CD4-positive, alpha-beta memory T cell (primary cell): ENCODE results near the gene UBE2V1. TPM values are rescaled to one million over a fixed set of nuclear protein-coding genes. Genes with fewer than 3 reads are reported as not detected.

Experiments
- CTCF ChIA-PET: fragments of 350-600 bp; sonication (Branson Sonifier 250); formaldehyde crosslinking; loops from one replicate; lab custom pipeline; 2021; ENCODE audit warnings: inconsistent platforms; ENCODE audit not compliant: partially characterized antibody; lab: Charles Lee
- POLR2A ChIA-PET: fragments of 350-600 bp; sonication (Branson Sonifier 250); formaldehyde crosslinking; loops from one replicate; lab custom pipeline; 2021; ENCODE audit not compliant: partially characterized antibody; lab: Charles Lee
- DNase-seq, 5 donors: peaks; one replicate each; pipeline versions ENCODE4 v3.0.0 to v3.0.0-alpha.2; 2020 to 2022; ENCODE audit warnings: mixed read lengths in 1 of 5
- H3K27ac ChIP-seq: one replicate; pipeline ENCODE4 v1.7.0; 2013; ENCODE audit warnings: low read depth, low read length
- H3K27me3 ChIP-seq: 2 replicates; pipeline ENCODE4 v1.7.0; 2013; ENCODE audit warnings: mild to moderate bottlenecking, low read length, moderate library complexity; ENCODE audit not compliant: insufficient read depth
- H3K36me3 ChIP-seq: 2 replicates; pipeline ENCODE4 v1.7.0; 2013; ENCODE audit warnings: mild to moderate bottlenecking, low read length, moderate library complexity; ENCODE audit not compliant: insufficient read depth
- H3K4me1 ChIP-seq: 2 replicates; pipeline ENCODE4 v1.7.0; 2013; ENCODE audit warnings: mild to moderate bottlenecking, low read length, moderate library complexity; ENCODE audit not compliant: insufficient read depth
- H3K4me3 ChIP-seq, 2 donors: one replicate each; pipeline ENCODE4 v1.7.0; 2013; ENCODE audit warnings: low read length in 2 of 2, mild to moderate bottlenecking in 1 of 2
- H3K9me3 ChIP-seq, 2 donors: one replicate each; pipeline ENCODE4 v1.7.0; 2013; ENCODE audit warnings: low read length in 2 of 2, control low read depth in 1 of 2; ENCODE audit not compliant: control insufficient read depth in 1 of 2
- H3K27ac Mint-ChIP-seq, 7 donors: one replicate each; pipeline ENCODE4 v1.8.0; 2020 to 2021; ENCODE audit warnings: mixed read lengths in 7 of 7, mild to moderate bottlenecking in 6 of 7, inconsistent platforms in 3 of 7, moderate library complexity in 3 of 7
- H3K27me3 Mint-ChIP-seq, 2 donors: one replicate each; pipeline ENCODE4 v1.8.0; 2020 to 2021; ENCODE audit warnings: mixed read lengths in 2 of 2
- H3K36me3 Mint-ChIP-seq, 2 donors: one replicate each; pipeline ENCODE4 v1.8.0; 2020 to 2021; ENCODE audit warnings: mixed read lengths in 2 of 2, inconsistent platforms in 1 of 2, mild to moderate bottlenecking in 1 of 2
- H3K4me1 Mint-ChIP-seq, 4 donors: one replicate each; pipeline ENCODE4 v1.8.0; 2020 to 2021; ENCODE audit warnings: mixed read lengths in 4 of 4, mild to moderate bottlenecking in 1 of 4
- H3K4me3 Mint-ChIP-seq, 8 donors: one replicate each; pipeline ENCODE4 v1.8.0; 2020 to 2021; ENCODE audit warnings: mixed read lengths in 8 of 8, mild to moderate bottlenecking in 7 of 8, moderate library complexity in 6 of 8, inconsistent platforms in 3 of 8
- H3K9me3 Mint-ChIP-seq, 8 donors: one replicate each; pipeline ENCODE4 v1.8.0; 2020 to 2021; ENCODE audit warnings: mixed read lengths in 8 of 8, mild to moderate bottlenecking in 5 of 8, inconsistent platforms in 3 of 8, moderate library complexity in 1 of 8
- intact Hi-C: fragments of 100-400 bp; cut with micrococcal nuclease; formaldehyde crosslinking; loops from one replicate; pipeline ENCODE4 v1.15.1; 2023
- polyA plus RNA-seq, 2 donors: library from polyadenylated mRNA; unstranded; fragments of 300-500 nt; fragmentation: Illumina TruSeq; gene quantifications; one replicate each; pipeline ENCODE4 v1.2.3, GENCODE V29; 2021
- total RNA-seq, 2 experiments: library from RNA; stranded (reverse); gene quantifications; one replicate each; pipeline ENCODE4 v1.2.3, GENCODE V29; 2021

UBE2V1 gene
- total and polyA plus RNA-seq, 4 experiments from 2014 or later = 131 to 176 (median 142) TPM

GRCh38 chr20:50111120-50111828 lies 1.7 kb downstream of the UBE2V1 start:
- H3K36me3 Mint-ChIP-seq = peaks cover 0 to 24% of the 10 kb centered on the region in 2 donors
- H3K4me1 Mint-ChIP-seq = peaks cover 73 to 96% (median 87%) of the 10 kb centered on the region in 4 donors
- POLR2A ChIA-PET = interaction anchor here (0.9 to 1.7 kb wide), 3 partner anchors 26 to 58 kb away, joined by 3 to 4 read pairs (median 3); no protein-coding TSS in a partner anchor
- H3K9me3 Mint-ChIP-seq = no peaks in the 10 kb centered on the region
- CTCF ChIA-PET = interaction anchor here (1.0 to 8.0 kb wide), 5 partner anchors 9 to 43 kb away, joined by 5 to 43 read pairs (median 9); partner anchors contain the start of gene PEDS1
- peak overlapping the region; percentile 91 to 99 (median 99) for H3K4me3 Mint-ChIP-seq
- Histone ChIP-seq H3K27ac (peak overlapping the region; percentile 88), H3K4me3 (peak overlapping the region; percentile 80 to 89), H3K9me3 (no peaks in the 10 kb centered on the region), H3K4me1 (peaks cover 89% of the 10 kb centered on the region), H3K27me3 (no peaks in the 10 kb centered on the region), H3K36me3 (no peaks in the 10 kb centered on the region)
- peak overlapping the region; percentile 85 to 100 (median 97) for H3K27ac Mint-ChIP-seq
- no peaks in the 10 kb centered on the region for H3K27me3 Mint-ChIP-seq
- no peak for DNase-seq
- intact Hi-C loops = loop anchor here (5.0 to 10.0 kb wide), 2 partner anchors 351 to 1066 kb away; partner anchors contain the start of gene CSE1L

GRCh38 chr20:50110141-50111047 lies 2.6 kb downstream of the UBE2V1 start:
- H3K36me3 Mint-ChIP-seq = peaks cover 0 to 24% of the 10 kb centered on the region in 2 donors
- H3K27ac Mint-ChIP-seq = peak overlapping the region; percentile 83 to 99 (median 92)
- H3K4me3 Mint-ChIP-seq = peak overlapping the region; percentile 74 to 99 (median 98)
- POLR2A ChIA-PET = interaction anchor here (0.8 to 1.7 kb wide), 8 partner anchors 10 to 59 kb away, joined by 3 to 10 read pairs (median 3); partner anchors contain the start of gene PEDS1
- DNase-seq = peak; percentile 47 to 68 (median 54)
- Histone ChIP-seq H3K9me3 (no peaks in the 10 kb centered on the region), H3K27ac (peak overlapping the region; percentile 88), H3K4me1 (peaks cover 91% of the 10 kb centered on the region), H3K4me3 (peak overlapping the region in 1 of 2 donors; percentile 0), H3K36me3 (no peaks in the 10 kb centered on the region), H3K27me3 (no peaks in the 10 kb centered on the region)
- H3K9me3 Mint-ChIP-seq = no peaks in the 10 kb centered on the region
- CTCF ChIA-PET = interaction anchor here (1.0 to 8.0 kb wide), 7 partner anchors 10 to 59 kb away, joined by 3 to 43 read pairs (median 8); partner anchors contain the start of gene PEDS1
- no peaks in the 10 kb centered on the region for H3K27me3 Mint-ChIP-seq
- peaks cover 68 to 95% (median 84%) of the 10 kb centered on the region in 4 donors for H3K4me1 Mint-ChIP-seq
- intact Hi-C loops = loop anchor here (5.0 to 10.0 kb wide), 2 partner anchors 352 to 1066 kb away; partner anchors contain the start of gene CSE1L

GRCh38 chr20:50108556-50109235 lies 4.3 kb downstream of the UBE2V1 start:
- H3K27ac Mint-ChIP-seq = peak overlapping the region in 6 of 7 donors; percentile 39 to 95 (median 76)
- peaks cover 0 to 27% of the 10 kb centered on the region in 2 donors for H3K36me3 Mint-ChIP-seq
- H3K4me3 ChIP-seq = no peak overlapping the region
- intact Hi-C loops = no loop called here
- H3K36me3 ChIP-seq = no peaks in the 10 kb centered on the region
- ChIA-PET CTCF (interaction anchor here (0.7 to 6.2 kb wide), 4 partner anchors 12 to 70 kb away, joined by 3 to 35 read pairs (median 6); no protein-coding TSS in a partner anchor), POLR2A (interaction anchor here (0.6 kb wide), 1 partner anchor 9 kb away, joined by 3 read pairs; no protein-coding TSS in a partner anchor)
- H3K27me3 Mint-ChIP-seq = no peaks in the 10 kb centered on the region
- no peak for DNase-seq
- no peak overlapping the region for H3K27ac ChIP-seq
- H3K9me3 ChIP-seq = no peaks in the 10 kb centered on the region
- H3K4me1 ChIP-seq = peaks cover 80% of the 10 kb centered on the region
- H3K9me3 Mint-ChIP-seq = no peaks in the 10 kb centered on the region
- peaks cover 59 to 83% (median 72%) of the 10 kb centered on the region in 4 donors for H3K4me1 Mint-ChIP-seq
- no peaks in the 10 kb centered on the region for H3K27me3 ChIP-seq
- peak overlapping the region in 6 of 8 donors; percentile 8 to 55 (median 26) for H3K4me3 Mint-ChIP-seq

GRCh38 chr20:50107796-50108331 lies 5.1 kb downstream of the UBE2V1 start:
- ChIA-PET CTCF (interaction anchor here (6.2 kb wide), 1 partner anchor 23 kb away, joined by 35 read pairs; no protein-coding TSS in a partner anchor), POLR2A (interaction anchor here (0.6 to 2.4 kb wide), 2 partner anchors 8 kb away, joined by 3 to 9 read pairs; no protein-coding TSS in a partner anchor)
- Mint-ChIP-seq H3K4me1 (peaks cover 58 to 83% (median 71%) of the 10 kb centered on the region in 4 donors), H3K36me3 (peaks cover 3 to 30% of the 10 kb centered on the region in 2 donors), H3K27me3 (no peaks in the 10 kb centered on the region), H3K4me3 (peak overlapping the region in 5 of 8 donors; percentile 6 to 47 (median 20)), H3K9me3 (no peaks in the 10 kb centered on the region), H3K27ac (peak overlapping the region; percentile 68 to 95 (median 77))
- intact Hi-C loops = no loop called here
- Histone ChIP-seq H3K9me3 (no peaks in the 10 kb centered on the region), H3K4me1 (peaks cover 82% of the 10 kb centered on the region), H3K27ac (no peak overlapping the region), H3K27me3 (no peaks in the 10 kb centered on the region), H3K36me3 (no peaks in the 10 kb centered on the region), H3K4me3 (no peak overlapping the region)
- no peak for DNase-seq

GRCh38 chr20:50107086-50107660 lies 5.8 kb downstream of the UBE2V1 start:
- Mint-ChIP-seq H3K4me1 (peaks cover 58 to 85% (median 73%) of the 10 kb centered on the region in 4 donors), H3K27me3 (no peaks in the 10 kb centered on the region), H3K27ac (peak overlapping the region in 6 of 7 donors; percentile 48 to 95 (median 78)), H3K4me3 (peak overlapping the region in 3 of 8 donors; percentile 27 to 59 (median 37)), H3K9me3 (no peaks in the 10 kb centered on the region), H3K36me3 (peaks cover 6 to 30% of the 10 kb centered on the region in 2 donors)
- H3K4me3 ChIP-seq = no peak overlapping the region
- H3K9me3 ChIP-seq = no peaks in the 10 kb centered on the region
- DNase-seq = no peak
- peaks cover 87% of the 10 kb centered on the region for H3K4me1 ChIP-seq
- POLR2A ChIA-PET = interaction anchor here (2.4 kb wide), 1 partner anchor 8 kb away, joined by 9 read pairs; no protein-coding TSS in a partner anchor
- H3K27me3 ChIP-seq = no peaks in the 10 kb centered on the region
- CTCF ChIA-PET = interaction anchor here (0.9 to 6.2 kb wide), 6 partner anchors 22 to 357 kb away, joined by 3 to 35 read pairs (median 4); no protein-coding TSS in a partner anchor
- intact Hi-C loops = no loop called here
- H3K36me3 ChIP-seq = no peaks in the 10 kb centered on the region
- no peak overlapping the region for H3K27ac ChIP-seq
